H4 (cell line): ENCODE data around the gene TFAP2A. TPM values are rescaled to one million over a fixed set of nuclear protein-coding genes. Genes with fewer than 3 reads are reported as not detected.

Source experiments
- DNase-seq: peaks from one replicate; pipeline ENCODE4 v3.0.0-alpha.2; 2015; ENCODE audit warnings: low spot score
- total RNA-seq: library from RNA; depleted of rRNA; stranded (reverse); fragments of >200 nt; shearing (Covaris generic); gene quantifications from 2 replicates; pipeline ENCODE4 v1.2.3, GENCODE V29; 2014

TFAP2A gene
- total RNA-seq, 1 experiment from 2014 or later: 5.0 TPM

DNA sequence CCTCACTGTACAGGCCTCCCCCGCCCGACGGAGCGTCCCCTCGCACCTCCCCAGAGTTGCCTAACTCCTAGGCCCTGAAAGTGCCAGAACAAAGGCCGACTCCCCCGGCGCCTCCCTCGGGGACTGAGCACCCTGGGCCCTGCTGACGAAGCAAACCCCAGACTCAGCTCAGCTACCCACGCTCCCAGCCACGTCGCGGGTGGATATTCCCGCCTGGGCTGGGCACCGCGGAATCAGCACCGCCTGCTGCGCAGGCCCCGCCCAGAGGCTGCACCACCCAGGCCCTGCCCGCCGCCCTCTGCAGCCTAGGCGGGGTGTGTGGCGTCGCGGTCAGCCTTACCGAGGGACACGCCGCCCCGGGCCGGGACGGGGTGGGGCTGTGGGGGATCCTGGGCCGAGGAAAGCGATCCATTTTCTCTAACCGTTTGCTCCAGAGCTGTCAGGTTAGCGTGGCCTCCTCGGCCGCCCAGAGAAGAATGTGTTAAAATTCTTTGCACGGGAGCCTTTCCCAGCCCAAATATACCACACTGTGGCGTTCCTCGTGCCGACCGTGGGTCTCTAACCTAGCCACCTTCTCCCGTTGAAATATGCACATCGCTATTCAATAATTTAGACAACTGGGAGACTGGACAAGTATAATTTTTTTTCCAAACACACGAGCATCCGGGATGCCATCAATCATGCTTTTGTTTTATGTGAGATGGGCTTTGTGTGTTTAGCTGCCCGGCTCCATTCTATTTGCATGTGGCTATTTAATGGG lies 31.4 kb downstream of the TFAP2A start:
- DNase-seq: peak; percentile 44

DNA sequence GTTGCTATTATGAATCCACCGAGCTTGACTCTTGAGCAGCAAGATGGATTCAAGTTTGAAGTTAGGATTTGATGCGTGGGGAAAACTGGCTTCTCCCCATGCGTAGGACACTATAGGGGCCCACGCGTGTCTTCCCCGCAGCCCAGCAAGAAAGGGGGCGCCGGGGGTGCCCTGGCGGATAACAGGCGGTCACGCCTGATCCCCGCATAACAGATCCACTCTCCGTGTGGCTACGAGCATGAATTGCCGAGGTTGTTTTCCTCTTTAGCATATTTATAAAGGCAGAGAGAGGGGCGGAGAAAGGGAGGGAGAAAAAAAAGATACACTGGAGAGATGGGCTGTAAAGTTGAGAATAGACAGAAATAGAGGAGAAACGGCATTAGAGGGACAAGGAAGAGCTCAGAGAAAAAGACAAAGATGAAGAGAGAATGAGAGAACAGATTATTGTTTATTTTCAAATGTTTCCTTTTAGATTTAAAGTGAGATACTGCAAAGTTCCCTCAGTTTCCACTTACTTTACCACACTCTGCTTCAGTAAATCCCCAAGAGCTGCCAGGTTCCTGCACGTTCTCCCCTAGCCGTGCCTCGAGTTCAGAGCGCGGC lies 32.0 kb downstream of the TFAP2A start:
- DNase-seq: no peak

DNA sequence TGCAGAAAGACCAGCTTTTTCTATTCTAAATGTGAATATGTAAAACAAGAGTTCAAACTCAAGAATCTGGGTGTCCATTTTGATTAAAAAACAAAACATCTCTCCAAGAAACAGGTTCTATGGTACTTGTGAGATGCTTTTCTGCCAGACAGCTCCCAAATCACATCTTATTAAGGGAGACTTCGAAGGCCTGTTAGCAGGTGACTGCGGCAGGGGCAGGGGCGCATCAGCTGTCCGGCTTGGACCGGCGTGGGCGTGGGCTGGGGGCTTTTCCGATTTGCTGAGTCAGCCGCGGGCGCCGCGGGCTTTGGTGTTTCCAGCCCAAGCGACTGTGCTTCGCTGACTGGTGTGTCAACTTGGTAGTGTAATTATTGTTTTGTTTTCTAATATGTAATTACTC lies 32.6 kb downstream of the TFAP2A start:
- no peak for DNase-seq

DNA sequence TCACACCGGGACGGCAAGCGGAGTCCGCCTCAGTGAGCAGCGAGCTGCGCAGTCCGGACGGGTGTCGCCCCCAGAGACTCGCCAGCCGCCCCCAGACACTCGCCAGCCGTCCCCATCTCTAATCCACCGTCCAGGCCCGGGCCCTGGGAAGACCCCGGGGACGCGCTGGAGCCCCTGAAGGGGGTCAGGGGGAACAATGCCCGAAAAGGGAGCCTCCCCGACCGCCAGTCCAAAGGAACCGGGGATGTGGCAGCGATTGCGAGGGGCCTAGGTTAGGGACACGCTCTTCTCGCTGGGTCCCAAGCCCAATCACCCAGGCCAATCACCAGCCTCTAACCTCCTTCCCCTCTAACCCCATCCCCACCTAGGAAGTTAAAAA lies 33.1 kb downstream of the TFAP2A start:
- DNase-seq: no peak

DNA sequence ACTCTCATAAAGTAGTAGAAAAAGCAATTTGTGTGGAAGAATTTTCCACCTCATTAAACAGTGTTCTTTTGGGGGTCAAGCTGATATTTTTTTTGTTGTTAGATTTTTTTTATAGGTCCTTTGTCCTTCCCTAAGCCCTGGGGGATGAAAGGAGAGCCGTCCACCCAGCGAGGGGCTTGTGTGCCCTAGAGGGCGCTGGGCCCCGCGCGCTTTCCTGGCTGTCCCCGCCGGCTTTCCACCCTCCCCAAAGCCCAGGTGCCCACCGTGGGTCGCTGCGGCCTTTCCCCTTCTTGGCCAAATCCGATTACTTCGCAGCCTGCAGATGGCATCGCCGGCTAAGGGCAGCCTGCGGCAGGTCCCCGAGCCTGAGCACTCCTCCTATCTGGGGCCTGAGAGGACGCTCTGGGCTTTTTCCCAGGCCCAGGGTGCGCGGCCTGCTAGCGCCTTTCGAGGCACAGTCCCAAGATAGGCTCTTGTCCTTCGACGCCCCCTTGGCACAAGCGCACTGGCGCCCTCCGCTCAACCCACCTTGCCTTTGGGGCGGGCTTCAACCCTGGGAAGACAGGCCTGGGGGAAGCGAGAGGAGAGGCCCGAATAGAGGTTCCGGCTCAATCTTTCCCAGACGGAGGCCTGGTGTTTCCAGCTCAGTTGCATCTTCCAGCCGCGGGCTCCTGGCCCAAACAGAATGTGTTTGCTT lies 33.6 kb downstream of the TFAP2A start:
- DNase-seq: no peak

DNA sequence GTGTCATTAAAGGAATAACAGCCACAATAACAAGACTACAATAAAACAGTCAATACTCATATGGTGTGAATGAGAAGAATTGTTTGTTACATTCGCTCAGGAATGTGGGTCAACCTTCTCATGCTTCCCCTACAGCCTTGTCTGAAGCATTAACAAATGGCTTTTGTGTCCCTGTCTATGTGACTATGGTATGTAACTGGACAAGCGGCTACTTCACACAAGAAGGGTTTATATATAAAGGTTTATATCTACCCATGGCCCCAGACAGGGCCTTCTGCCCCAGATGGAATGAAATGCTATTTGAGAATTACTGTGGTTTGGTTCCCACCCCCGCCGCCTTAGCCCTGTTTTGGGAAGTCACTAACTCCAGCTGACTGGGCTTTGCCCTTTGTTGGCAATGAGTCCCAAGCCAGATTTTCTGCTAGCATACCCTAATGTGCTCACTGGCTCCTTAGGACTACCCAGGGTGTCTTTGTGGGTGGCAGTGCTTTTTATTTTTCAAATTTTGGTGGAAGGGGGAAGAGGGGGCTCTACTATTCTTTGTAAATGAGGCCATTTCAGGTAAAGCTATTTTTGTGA lies 39.4 kb downstream of the TFAP2A start:
- DNase-seq: no peak

DNA sequence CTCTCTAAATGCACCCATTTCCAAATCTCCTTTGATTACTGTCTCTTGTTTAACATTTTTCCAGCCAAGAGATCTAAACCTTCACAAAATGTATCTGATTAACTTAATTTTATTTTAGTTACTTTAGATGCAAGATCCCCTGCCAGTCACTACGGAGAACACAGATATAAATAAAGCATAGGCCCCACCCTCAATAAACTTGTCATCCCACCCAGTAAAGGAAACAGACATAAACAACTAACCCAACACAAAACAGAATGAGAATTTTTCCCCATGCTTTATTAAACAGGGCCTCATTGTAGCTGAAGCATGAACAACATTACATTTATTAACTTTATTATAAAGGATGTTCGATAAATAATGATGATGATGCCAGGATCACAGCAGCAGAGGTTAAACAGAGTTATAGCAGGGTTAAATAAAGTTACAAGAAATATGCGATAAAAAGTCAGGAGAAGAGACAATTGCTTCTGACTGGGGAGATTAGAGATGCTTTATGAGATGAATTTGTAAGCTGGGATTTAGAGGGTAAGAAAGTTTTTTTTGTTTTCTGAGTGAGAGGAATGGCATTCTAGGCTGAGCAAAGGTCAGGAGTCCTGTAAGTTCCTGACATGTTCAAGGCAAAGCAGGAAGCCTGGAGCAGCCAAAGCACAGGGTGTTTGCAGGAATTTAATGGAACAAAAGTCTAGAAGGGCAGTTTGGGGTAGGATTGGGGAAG lies 41.1 kb downstream of the TFAP2A start:
- DNase-seq: no peak

DNA sequence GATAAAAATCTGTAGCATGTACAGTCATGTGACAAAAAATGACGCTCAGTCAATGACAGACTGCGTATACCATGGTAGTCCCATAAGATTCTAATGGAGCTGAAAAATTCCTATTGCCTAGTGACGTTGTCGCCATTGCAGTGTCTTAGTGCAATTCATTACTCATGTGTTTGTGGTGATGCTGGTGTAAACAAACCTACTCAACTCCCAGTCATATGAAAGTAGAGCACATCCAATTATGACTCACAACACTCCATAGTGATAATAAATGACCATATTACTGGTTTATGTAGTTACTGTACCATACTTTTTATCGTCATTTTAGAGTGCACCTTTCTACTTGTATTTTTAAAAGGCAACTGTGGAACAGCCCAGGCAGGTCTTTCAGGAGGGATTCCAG lies 45.0 kb downstream of the TFAP2A start:
- peak; percentile 90 for DNase-seq

DNA sequence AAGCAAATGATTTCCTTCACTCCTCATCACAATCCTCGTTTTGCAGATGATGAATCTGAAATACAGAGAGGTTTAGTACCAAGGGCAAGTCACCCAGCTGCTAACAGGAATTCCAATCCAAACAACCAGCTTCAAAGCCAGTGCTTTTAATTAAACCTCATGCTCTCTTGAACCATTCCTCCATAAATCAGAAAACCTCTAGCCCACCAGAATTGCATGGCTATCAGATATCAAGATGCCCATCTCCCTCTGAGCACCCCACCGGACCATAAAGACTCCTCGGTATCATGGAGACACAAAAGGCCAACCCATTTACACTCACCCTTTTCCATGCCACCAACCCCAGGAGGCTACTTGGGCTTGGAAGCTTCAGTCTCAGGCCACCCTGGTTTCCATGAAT lies 46.0 kb downstream of the TFAP2A start:
- DNase-seq: no peak

DNA sequence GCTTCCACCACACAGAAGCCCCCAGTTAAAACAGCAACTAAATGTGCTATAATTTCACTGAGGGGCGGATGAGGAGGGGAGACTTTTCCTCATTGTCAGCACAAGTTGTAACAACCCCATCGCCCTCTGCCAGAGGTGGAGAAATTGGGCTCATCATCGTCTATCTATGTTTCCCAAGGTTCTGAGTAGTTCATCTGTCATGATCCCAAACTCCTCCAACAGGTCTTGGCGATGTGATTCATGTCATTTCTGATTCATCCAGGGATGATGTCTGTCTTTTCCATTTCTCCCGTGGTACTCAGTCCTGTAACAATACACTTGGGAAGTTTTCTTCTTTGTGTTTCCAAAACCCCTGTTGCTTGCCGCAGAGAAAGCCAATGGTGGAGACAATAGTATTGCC lies 51.0 kb downstream of the TFAP2A start:
- no peak for DNase-seq

DNA sequence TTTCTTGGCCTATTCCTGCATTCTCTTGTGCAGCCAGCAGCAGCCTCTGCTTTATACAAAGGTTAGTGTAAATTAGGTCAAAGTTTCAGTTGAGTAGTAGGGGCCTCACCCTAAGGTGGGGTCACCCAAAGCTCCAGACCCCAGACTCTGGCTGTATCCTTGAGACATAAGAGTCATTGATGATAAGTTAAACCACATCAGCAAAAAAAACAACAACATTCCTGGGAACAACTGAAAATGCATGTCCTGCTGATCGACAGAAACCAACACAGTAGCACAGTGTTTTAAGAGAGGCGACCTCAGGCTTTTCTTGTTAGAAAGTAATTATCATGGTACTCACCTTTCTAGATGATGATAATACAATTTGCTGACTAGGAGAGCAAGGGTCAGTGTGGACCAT lies 52.6 kb downstream of the TFAP2A start:
- DNase-seq: no peak

DNA sequence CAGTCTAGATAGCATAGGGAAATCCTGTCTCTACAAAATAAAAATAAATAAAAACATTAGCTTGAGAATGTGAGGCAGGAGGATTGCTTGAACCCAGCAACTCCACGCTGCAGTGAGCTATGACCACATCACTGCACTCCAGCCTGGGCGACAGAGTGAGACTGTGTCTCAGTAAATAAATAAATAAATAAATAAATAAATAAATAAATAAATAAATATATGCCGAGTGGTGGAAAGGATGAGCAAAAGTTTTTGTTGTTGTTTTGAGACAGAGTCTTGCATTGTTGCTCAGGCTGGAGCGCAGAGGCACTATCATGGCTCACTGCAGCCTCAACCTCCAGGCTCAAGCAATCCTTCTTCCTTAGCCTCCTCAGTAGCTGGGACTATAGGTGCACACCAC lies 53.4 kb downstream of the TFAP2A start:
- no peak for DNase-seq

DNA sequence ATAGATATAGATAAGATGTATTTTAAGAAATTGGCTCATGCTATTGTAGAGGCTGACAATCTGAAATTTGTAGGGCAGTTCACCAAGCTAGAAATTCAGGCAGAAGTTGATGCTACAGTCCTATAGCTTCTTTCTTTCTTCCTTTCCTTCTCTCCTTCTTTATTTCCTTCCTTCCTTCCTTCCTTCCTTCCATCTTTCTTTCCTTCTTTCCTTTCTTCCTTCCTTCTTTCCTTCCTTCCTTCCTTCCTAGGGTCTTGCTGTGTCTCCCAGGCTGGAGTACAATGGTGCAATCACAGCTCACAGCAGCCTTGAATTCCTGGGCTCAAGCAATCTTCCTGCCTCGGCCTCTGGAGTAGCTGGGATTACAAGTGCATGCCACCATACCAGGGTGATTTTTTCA lies 55.3 kb downstream of the TFAP2A start:
- no peak for DNase-seq

DNA sequence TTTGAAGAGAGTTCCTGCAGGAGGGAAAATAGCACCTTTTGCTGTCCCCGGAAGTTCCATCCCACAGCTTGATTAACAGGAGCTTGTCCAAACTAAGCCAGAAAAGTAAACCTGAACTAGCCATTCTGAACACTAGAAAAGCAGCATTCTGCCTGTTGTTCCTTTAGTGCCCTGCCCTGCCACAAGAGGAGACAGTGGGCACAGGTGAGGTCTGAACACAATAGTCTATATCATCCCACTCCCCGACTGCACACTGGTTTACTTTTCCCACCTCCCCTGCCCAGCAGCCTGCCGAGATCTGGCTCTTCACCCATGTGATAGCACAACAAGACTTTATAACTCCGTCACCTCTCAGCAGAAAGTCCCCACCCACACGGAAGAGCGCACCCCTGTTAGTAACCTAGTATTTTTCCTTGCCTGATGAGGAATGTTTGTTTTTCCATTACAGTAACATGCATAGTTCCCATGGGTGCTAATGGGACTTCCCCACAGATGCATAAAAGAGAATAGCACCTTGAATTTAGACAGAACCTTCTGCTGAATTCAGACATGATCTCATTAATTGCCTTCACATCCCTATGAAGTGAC lies 59.7 kb downstream of the TFAP2A start:
- no peak for DNase-seq

DNA sequence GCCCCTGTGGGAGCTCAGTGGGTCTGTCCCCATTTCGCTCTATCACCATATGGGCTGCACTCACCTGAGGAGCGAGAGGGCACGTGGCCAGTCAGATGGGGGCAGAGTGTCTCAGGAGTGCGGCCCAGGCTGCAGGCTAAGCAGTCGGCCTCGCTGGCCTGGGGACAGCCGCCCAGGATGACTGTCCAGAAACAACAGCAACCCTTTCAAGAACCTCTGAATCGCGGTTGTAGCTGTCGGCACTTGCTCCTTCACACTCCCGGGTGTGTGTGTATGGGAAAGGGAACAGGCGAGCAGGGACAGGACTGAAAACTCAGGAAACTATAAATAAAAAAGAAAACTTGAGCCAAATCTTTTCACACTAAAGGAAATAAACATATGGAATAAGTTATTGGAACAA lies 63.1 kb downstream of the TFAP2A start:
- no peak for DNase-seq

DNA sequence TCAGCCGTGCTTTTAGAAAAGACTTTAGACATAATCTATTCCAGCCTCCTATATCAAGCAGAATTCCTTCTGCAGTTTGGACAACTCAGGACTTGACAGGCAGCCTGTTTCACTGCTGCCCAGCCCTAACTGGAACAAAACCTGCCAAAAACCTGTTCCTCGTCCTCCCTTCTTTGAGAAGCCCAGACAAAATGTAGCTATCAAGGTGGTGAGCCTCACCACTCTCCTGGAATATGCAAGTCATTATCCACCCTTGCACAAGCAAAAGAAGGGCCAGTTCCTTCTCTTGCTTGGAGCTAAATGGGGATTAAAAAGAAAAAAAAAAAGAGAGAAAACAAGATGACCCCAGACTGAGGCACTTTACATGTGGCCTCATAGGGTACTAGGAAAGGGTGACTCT lies 64.2 kb downstream of the TFAP2A start:
- DNase-seq: no peak

DNA sequence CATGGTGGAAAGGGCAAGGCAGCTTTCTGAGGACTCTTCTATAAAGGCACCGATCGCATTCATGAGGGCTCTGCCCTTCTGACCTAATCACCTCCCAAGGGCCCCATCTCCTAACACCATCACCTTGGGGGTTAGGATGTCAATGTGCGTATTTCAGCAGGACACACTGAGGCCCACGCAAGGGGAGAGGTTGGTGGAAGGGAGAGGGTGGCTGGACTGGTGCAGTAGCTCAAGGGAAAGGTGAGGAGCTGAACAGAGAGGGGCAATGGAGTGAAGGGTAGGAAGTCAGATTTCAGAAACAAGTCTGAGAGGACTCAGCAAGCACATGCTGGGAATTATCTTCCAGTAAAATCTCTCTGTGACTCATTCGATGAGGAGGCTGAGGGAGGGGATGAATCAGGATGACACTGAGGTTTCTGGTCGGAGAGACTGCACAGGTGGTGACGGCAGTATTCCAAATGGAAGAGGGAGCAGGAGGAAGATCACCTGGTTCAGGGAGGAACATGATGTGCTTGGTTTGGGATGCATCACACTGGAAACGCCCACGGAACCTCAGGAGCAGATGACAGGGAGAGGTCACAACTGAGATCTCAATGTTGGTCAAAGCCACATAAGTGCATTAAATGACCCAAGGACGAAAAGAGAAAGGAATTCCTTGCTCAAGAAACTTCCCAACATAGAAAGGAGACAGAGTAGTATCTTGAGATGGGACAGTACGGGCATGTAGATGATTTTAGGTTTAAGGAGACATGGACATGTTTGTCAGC lies 67.1 kb downstream of the TFAP2A start:
- peak; percentile 27 for DNase-seq
